HT1080 (cell line): Measurements from ENCODE around the gene FAF1. TPM values are rescaled to one million over a fixed set of nuclear protein-coding genes. Genes with fewer than 3 reads are reported as not detected.

Source experiments
- DNase-seq: peaks from one replicate; pipeline ENCODE4 v3.0.0-alpha.2; 2015; ENCODE audit warnings: low read depth
- total RNA-seq: library from RNA; depleted of rRNA; stranded (reverse); fragments of >200 nt; shearing (Covaris generic); gene quantifications from 2 replicates; pipeline ENCODE4 v1.2.3, GENCODE V29; 2014

Gene FAF1
- total RNA-seq, 1 experiment from 2014 or later, result 61.0 TPM

DNA sequence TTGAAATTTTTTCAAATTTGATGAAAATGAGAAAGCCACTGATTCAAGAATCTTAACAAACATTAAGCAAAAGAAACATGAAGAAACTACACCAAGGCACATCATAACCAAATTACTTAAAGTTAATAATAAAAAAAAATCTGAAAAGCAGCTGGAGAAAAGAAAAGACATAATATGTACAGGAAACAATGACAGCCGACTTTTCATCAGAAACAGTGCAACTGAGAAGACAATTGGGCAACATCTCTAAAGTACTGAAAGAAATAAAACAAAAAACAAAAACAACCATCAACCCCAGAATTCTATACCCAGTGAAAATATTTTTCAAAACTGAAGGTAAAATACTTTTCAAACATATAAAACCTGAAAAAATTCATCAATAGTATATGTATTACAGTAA lies 463.1 kb downstream of the FAF1 start:
- no peak for DNase-seq

DNA sequence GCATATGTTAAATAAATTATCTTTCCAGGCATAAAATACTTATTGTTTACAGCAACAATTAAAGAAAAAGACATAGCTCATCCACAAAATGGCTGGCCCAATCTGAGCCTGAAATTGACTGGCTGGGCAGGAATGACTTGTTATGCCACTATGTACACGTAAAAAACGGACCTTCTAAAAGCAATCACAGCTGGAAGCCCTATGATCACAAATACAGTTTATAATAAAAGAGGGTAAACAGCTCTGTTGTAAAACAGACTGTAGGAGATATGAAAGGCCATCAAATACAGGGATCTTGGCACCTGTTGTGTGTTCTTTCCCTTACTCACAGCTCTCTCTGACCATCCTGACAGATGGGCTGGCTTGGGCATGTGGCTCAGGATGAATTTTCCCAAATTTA lies 466.4 kb downstream of the FAF1 start:
- no peak for DNase-seq

DNA sequence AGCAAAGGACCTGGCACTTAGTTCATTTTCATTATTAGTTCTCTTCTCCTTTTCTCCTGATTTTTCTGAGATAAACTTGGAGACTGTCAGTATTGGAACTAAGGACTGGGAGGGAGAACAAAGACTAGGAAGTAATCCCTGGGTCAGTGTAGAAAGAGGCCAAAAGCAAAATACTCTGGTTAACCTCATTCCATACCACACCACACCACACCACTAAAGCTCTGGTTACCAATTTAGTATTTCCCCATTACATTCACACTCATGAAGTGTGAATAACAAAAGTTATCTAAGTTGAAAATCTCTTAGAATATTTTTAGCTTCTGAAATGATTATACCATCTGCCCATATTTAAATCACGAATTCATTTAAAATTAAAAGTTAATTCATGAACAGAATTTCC lies 467.9 kb downstream of the FAF1 start:
- DNase-seq, result no peak

DNA sequence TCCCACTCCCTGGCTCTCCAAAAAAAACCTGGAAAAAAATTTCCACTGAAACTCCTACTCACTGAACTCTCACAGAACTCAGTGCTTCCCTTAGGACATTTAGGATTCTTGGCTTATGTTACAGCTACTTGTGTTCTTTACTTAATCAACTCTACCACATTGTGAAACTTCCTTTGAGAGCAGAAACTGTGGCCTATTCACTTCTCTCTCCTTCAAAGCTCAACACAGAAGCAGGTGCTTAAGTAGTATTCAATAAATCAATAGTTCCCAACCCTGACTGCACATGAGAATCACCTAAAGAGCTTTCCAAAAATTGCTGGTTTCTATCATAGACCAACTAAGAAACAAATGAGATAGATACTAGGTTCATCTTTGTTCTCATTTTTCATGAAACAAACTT lies 468.9 kb downstream of the FAF1 start:
- no peak for DNase-seq

DNA sequence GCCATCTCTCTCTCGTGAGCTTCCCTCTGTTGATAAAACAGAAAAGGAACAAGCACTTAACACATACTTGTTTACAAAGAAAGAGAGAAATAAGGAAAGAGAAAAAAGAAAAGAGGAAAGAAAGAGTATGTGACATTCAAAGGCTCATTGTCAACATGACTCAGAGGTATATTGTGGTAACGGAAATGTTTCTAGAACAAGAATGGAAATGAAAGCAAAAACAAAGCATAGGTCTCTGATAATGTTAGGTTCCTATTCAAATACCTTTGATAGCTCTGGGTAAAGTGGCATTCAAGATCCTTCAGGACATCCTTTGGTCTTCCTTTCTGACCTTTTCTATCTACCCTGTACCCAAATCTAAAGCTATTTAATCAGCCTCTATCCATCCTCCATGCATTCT lies 469.4 kb downstream of the FAF1 start:
- no peak for DNase-seq

DNA sequence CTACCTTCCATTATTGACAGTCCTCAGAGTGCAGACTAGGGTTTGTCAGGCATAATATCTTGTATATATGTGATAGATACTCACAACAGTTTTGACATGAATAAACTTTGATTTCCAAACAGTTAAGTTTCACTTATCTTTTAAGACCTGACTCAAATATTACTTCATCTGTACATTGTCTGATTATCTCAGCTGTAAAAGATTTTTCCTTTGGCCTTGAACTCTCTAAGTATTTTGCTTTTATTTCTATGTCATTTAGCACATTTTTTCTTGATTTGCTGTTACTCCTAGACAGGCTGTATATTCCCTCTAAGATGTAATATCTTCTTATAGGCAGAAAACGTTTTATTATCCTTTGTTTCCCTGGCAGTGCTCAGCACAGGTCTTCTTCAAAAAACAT lies 471.2 kb downstream of the FAF1 start:
- no peak for DNase-seq

DNA sequence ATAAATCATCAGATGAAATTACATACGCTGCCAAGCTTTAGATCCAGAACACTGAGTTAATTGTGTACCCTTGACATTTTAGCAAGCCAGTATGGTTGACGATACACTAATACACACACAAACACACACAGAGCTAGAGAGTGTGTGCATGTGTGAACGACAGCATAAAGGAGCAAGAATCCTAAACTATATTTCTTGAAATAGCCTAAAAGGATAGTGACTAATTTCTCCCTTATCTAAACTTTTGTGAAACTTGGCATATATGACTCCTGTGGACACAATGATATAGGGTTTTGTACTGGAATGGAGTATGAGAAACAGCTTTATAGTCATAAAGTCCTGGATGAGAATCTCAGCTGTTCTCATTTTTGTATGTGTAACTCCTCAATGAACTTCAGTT lies 471.7 kb downstream of the FAF1 start:
- DNase-seq, result no peak

DNA sequence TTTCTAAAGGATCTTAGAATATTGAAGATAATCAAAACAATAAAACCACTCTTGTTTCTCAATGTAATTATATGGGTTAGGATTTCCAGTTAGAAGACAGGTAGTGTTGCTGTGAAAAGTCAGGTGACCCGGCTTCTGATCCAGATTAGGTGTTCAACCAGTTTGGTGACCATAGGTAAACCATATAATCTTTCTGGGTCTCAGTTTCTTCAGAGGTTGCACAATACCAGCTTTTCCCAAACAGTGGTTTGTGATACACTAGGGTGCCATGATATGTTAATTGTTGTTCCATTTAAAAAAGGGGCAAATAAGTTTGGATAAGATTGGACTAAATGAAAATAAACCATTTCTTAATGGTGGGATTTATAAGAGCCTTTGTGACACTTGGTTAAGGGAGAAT lies 472.3 kb downstream of the FAF1 start:
- no peak for DNase-seq

DNA sequence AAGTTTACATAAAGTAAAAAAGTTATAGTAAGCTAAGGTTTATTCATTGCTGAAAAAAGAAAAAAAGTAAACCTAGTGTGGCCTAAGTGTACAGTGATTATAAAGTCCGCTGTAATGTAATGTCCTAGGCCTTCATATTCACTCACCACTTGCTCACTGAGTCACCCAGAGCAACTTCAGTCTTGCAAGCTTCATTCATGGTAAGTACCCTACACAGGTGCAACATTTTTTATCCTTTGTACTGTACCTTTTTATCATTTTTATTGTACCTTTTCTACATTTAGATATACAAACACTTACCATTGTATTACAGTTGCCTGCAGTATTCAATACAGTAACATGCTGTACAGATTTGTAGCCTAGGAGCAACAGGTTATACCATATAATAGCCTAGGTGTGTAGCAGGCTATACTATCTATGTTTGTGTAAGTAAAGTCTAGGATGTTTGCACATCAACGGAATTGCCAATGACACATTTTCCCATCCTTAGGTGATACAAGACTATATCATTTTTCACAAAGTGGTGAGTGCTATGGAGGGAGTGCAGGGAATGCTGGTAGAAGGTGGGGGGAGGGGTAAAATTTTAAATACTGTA lies 478.8 kb downstream of the FAF1 start:
- no peak for DNase-seq

DNA sequence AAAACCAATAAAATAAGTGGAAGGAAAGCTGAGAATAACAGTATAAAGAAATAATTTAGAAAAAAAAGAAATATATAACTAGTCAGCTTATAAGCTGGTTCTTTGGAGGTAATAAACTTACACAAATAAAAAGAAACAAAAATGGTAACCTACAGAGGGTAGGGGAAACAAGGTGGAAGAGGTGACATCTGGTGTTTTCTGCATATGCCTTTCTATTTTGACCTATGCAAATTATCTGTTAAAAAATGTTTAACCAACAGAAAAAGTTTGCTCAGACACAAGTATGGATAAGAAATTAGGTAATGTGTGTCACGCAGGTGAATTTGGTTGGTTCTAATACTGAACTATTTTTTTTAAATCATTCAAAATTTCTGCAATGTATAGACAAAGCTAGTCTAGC lies 483.3 kb downstream of the FAF1 start:
- no peak for DNase-seq

DNA sequence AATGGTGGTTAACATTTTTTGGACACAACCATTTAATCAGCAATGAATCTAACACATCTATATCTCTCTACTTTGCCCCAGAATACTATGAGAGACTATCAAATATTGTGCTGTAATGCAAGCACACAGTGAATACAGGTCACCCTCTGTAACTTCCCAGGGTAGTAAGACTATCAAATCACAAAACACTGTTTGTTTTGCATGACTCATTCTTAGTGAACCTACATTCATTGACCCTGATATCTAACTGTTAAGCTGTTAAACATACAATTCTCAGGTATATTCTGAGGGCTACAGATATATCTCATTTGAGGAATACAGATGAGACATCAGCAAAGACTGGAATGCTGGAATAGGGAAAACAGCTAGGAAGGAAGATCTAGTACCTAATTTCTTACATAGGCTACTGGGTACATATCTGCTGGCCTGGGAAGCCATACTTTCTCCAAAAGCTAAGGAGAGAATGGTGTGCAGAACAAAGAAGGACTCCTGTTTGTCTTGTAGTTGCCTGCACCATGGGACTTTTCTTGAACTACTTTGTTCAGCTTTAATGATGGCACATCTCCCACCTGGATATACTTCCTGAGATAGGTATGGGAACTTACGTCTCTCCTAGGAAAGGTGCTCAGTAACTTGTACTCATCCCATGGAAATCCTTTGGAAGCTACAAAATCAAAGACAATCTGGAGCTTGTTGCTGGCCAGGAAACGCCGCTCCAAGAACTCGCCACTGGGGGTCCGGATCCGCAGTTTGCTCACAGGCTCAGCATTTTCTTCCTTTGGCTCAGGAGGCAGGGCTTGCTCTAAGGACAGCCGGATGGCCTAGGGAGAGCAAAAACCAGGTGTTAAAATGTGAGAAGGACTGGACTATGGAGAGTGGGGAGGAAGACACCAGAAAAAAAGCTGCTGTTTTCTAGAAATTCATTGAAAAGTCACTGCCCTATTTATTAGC lies 484.9 kb downstream of the FAF1 start:
- peak; percentile 62 for DNase-seq

DNA sequence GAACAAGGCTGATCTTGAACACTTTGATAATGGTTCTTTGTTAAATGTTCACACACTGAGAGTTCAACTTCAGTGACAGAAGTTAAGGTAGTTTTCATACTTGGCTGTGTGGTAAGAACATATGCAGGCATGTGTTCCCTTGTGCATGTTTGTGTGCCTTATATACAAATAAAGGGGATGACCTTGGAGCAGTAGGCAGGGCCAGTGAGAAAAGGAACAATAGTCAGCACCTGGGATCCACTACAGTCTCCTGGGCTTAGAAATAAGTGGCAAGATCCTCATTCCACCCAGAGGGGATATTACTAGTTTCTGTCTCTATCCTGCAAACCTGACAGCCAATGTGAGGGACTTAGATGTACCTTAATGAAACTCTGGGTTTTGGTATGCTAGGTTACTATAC lies 486.6 kb downstream of the FAF1 start:
- no peak for DNase-seq

DNA sequence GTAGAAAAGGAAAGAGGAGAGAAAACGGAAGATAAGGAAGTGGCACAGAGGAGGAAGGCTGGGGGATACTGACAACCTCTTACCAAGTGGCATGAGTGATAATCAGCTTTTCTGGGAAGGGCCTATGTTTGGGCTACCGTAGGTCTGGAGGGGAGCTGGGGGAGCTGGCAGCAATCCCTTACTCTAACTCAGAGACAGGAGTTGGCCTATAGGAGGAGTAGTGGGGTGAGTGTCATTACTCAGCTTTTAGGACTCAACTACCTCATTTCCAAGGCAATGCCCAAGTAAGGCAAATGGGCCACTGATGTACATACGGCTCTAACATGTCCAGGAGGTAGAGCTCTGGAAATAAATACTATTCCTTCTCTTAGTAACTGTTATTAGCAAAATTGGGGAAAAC lies 488.1 kb downstream of the FAF1 start:
- DNase-seq, result no peak

DNA sequence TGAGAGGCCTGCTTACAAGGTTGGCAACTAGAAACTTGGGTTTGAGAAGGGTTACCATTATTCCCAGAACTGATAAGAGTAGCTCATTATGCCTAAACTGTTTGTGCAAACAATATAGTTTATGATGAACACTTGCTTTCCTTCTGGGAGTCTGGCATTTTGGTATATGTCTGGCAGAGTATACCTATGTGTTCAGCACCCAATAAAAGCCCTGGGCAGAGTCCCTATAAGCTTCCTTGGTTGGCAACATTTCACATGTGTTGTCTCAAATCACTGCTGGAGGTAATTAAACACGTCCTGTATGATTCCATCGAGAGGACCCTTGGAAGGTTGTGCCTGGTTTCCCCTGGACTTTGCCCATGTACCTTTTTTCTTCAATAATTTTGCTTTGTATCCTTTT lies 497.1 kb downstream of the FAF1 start:
- DNase-seq, result no peak

DNA sequence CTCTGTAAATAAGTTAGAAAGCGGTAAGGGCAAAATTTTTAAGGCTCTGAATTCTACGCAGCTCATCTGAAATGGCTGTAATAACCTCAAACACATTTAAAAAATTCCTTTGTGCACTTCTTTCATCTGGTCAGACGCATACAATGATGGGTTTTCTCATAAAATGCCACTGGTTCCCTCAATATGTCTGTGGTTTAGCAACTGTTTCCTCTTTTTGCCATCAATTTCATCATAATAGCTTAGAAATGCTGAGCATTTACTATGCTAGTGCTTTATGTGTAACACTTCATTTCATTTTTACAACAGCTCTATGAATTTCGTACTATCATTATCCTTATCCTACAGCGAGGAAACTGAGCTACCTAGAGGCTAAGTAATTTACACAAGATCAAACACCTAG lies 501.6 kb downstream of the FAF1 start:
- no peak for DNase-seq

DNA sequence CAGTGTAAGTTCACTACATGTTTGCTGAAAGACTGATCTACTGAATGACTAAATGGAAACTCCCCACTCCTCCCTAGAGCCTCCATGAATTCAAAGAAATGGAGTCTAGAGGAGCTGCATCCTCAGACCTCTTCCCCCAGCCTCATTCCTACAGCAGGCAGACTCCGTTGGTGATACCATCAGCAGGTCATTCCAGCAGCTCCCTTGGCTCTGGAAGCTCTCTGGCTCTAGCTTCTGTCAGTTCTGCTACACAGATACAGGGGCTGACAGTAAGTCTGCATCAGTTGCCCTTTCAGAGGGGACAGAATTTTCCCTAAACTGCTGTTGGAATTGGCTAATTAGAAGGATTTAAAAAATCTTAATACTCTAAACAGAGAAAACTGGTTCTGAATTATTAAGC lies 505.2 kb downstream of the FAF1 start:
- no peak for DNase-seq

DNA sequence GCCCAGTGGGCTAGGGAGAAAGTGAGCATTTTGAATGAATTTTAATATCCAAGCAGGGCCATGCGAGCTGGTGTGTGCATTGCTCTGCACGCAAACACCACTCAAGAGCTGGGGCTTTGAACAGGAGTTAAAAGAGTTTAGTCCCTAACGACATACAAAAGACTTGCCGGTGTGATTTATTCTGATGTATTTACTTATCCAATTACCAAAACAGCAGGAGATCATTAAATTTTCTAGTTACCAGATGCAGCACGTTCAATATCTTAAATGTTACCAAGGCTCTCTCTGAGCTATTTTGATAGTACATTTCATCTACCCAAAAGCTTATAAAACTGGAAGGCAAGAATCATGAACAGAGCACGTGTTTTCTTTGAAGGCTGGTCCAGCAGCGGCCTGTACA lies 506.8 kb downstream of the FAF1 start:
- no peak for DNase-seq

DNA sequence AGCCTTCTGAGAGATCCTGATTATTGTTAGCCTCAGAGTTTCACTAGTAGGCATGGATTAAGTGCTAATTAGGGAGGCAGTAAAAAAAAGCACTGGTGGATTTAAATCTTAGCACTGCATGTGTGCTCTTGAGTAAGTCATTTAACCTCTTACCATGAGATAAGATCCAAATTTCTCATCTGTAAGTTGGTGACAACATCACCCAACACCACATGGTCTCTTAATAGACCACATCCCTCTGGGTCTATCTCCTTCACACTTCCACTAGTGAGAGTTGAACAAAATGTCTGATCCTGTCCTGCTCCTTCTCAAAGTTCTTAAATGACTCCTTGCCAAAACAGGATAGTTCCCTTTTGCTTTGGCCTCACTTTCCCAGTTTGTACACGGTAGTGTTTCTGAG lies 507.4 kb downstream of the FAF1 start:
- no peak for DNase-seq

DNA sequence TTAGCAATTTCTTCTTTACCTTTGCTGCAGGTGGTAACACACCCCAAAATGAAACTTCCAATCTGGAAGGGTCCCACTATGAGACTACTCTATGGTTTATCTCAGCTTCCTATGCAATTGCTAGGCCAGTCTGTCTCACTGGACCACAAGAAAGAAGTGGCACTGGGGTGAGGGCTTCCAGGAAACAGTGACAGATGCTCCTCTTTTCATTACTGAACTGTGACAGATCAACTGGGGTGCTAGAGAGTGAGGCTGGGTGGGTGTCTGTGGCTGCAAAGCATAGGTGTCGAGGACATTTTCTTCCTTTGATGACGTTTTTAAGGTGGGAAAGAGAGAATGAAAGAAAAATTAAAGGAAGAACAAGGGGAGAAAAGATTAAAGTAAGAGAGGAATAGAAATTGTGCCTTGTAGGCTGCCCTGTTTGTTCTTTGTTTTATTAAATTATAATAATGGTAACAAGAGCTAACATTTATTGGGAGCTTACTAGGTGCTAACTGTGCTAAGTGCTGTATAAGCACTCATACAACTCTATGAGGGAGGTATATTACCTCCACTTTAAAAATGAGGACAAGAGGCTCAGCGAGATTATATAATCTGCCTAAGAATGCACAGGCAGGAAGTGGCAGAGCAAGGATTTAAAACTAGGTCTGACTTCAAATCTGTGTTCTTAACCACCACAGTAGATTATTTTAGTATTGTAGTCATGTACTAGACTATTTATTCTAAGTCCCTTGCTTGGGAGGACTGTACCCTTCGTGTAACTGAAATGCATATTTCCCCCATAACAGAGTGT lies 509.0 kb downstream of the FAF1 start:
- no peak for DNase-seq

DNA sequence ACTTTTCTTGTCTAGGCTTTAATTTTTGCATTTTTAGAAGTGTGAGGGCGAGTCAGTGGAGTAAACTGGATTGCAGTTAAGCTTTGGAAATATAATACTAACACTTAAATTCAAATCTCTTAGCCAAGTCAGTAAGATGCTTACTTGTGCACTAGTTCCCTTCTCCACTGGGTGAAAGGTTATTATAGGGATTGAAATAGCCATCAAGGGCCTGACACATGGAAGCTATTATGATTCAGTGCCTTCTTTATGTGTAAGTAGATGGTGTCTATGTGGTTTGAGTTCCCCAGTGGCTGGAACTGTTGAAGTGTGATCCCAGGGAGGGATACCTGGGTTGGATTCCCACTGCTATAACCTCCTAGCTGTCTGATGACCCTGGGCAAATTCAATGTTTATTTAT lies 512.1 kb downstream of the FAF1 start:
- no peak for DNase-seq

DNA sequence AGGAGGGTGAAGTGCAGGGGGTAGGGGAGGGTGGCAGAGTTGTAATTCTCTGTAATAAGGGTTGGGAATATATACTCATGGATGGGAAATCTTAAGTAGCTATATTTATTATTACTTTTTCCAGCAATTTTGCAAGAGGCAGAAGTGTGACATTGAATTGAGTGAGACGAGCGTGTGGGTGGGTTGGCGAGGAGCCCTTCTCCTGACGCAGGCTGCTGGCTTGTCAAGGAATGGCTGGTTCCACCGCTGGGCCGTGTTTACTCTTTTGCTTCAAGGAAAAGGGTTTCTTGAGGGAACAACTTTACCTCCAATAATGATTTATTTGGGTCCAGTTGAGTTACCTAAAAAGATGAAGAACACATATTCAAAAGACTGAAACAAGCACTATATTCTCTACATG lies 518.9 kb downstream of the FAF1 start:
- no peak for DNase-seq

DNA sequence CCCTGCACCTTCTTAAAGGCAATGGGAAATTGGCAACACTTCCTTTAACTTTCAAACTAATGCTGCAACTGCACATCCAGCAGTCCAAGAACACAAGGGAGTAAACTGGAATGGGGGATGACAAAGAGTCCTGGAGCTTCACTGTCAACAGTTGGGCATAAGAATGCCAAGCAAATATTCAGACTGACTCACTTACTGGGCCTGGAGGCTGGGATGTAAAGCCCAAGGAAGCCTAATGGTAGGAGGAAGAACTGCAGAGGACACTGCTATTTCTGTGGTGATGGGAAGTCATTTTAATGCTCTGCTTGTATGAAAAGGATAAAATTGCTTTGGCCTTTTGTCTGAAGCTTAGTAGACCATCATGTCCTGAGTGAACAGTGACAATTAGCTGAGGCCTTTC lies 521.1 kb downstream of the FAF1 start:
- DNase-seq, result peak; percentile 38
